NCI-H345 treated with DMSO at 0.1 percent for 48 hours (cell line): Measurements from ENCODE around the gene NOL4.
"Not testable (repeated sequence)": the region's sequence is repeated elsewhere in the genome, so short reads cannot be mapped to it uniquely, and the experiment has no call there.

ENCODE experiments used
- DNase-seq: peaks from one replicate; lab custom pipeline; 2025; ENCODE audit not compliant: unreplicated experiment; lab: John Stamatoyannopoulos, UW

Gene NOL4

GRCh38 chr18:34224423-34225217 lies at the start of gene NOL4:
Gene NOL4, minus strand, starts transcription at chr18:34224913. Its CDS starts 1,660 bp downstream, at chr18:34223253.
- peak; percentile 96 for DNase-seq

- DNase-seq: not testable (repeated sequence)
These were observed 41.3 kb upstream of the NOL4 start for GRCh38 chr18:34266029-34266428.

- DNase-seq: no peak
These were observed 37.4 kb upstream of the NOL4 start for GRCh38 chr18:34261865-34262780.

- DNase-seq: no peak
These were observed 33.5 kb upstream of the NOL4 start for GRCh38 chr18:34258176-34258575.

- no peak for DNase-seq
These were observed 27.2 kb upstream of the NOL4 start for GRCh38 chr18:34251919-34252318.

- no peak for DNase-seq
These were observed 24.0 kb upstream of the NOL4 start for GRCh38 chr18:34248727-34249126.

GRCh38 chr18:34242739-34243138 lies 18.0 kb upstream of the NOL4 start:
- no peak for DNase-seq

- not testable (repeated sequence) for DNase-seq
These were observed 9.2 kb upstream of the NOL4 start for GRCh38 chr18:34233781-34234388.

- peak; percentile 36 for DNase-seq
These were observed 473 bp upstream of the NOL4 start for GRCh38 chr18:34225218-34225553.

GRCh38 chr18:34223893-34224422 lies 755 bp downstream of the NOL4 start:
- peak; percentile 48 for DNase-seq

- DNase-seq: peak; percentile 82
These were observed 1.4 kb downstream of the NOL4 start for GRCh38 chr18:34223164-34223892.

GRCh38 chr18:34222307-34223163 lies 2.2 kb downstream of the NOL4 start:
- DNase-seq: peak; percentile 82

- DNase-seq: peak; percentile 60
These were observed 2.8 kb downstream of the NOL4 start for GRCh38 chr18:34221971-34222306.

GRCh38 chr18:34220081-34220815 lies 4.5 kb downstream of the NOL4 start:
- DNase-seq: no peak

GRCh38 chr18:34219651-34220050 lies 5.1 kb downstream of the NOL4 start:
- no peak for DNase-seq

GRCh38 chr18:34212511-34212910 lies 12.2 kb downstream of the NOL4 start:
- DNase-seq: no peak

GRCh38 chr18:34207344-34207851 lies 17.3 kb downstream of the NOL4 start:
- DNase-seq: no peak

- DNase-seq: no peak
These were observed 20.8 kb downstream of the NOL4 start for GRCh38 chr18:34203866-34204265.

- no peak for DNase-seq
These were observed 28.5 kb downstream of the NOL4 start for GRCh38 chr18:34196256-34196655.
